GM19463 (cell line): ENCODE data around the gene YDJC.
"Not testable (repeated sequence)": the region's sequence is repeated elsewhere in the genome, so short reads cannot be mapped to it uniquely, and the experiment has no call there.

ENCODE experiments used
- ATAC-seq: cut with Tn5 transposase; IDR thresholded peaks from one replicate; pipeline ENCODE4 v1.9.1; 2021; ENCODE audit warnings: mild to moderate bottlenecking, moderate library complexity; ENCODE audit not compliant: unreplicated experiment

YDJC gene

GRCh38 chr22:21611210-21611977 lies 18.4 kb downstream of the YDJC start:
- ATAC-seq = no peak

DNA sequence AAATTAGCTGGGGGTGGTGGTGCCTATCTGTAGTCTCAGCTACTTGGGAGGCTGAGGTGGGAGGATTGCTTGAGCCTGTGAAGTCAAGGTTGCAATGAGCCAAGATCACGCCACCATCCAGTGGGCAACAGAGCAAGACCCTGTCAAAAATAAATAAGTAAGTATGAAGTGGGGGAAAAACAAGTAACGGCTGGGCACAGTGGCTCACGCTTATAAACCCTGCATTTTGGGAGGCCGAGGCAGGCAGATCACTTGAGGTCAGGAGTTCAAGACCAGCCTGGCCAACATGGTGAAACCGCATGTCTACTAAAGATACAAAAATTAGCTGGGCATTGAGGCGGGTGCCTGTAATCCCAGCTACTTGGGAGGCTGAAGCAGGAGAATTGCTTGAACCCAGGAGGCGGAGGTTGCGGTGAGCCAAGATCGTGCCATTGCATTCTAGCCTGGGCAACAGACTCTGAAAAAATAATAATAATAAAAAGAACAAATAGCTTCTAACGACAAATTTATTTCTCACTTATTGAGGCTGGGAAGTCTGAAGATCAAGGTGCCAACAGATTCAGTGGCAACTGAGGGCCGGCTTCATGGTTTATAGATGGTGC lies 20.2 kb downstream of the YDJC start:
- ATAC-seq = not testable (repeated sequence)

- ATAC-seq = no peak
These were observed 23.0 kb downstream of the YDJC start for GRCh38 chr22:21606775-21607174.

DNA sequence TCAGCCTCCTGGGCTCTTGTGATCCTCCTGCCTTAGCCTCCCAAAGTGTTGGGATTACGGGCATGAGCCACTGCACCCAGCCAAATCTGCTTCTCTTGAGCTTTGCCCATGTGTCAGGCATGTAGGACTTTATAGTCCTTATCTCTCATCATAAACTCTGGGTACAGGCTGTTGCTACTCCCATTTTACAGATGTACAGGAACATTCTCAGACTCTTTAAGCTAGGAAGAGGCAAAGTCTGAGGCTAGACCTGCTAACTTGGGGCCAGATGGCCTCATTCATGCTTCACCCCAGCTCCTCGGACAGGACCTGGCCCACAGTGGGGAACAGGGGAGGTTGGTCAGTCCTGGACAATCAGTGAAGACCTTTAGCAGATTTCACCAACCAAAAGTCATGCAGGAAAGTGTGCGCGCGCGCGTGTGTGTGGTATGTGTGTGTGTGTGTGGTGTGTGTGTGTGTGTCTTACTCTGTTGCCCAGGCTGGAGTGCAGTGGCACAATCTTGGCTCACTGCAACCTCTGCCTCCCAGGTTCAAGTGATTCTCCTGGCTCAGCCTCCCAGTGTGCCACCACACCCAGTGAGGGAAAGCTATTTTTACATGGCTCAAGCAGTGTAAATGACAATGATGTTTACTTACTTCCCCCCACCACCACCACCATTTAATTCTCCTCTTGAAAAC lies 23.8 kb downstream of the YDJC start:
- no peak for ATAC-seq

DNA sequence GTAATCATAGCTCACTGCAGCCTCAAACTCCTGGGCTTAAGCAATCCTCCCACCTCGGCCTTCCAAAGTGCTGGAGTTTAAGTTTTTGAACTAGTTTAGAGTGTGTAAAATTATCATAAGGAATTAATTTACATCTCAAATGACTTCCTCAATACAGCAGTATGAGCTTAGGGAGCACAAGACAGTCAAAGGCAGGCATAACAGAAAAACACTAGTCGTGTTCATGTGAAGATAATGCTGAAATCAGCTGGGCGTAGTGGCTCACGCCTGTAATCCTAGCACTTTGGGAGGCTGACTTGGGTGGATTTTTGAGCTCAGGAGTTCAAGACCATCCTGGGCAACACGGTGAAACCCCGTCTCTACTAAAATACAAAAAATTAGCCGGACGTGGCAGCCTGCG lies 25.8 kb downstream of the YDJC start:
- ATAC-seq = no peak

DNA sequence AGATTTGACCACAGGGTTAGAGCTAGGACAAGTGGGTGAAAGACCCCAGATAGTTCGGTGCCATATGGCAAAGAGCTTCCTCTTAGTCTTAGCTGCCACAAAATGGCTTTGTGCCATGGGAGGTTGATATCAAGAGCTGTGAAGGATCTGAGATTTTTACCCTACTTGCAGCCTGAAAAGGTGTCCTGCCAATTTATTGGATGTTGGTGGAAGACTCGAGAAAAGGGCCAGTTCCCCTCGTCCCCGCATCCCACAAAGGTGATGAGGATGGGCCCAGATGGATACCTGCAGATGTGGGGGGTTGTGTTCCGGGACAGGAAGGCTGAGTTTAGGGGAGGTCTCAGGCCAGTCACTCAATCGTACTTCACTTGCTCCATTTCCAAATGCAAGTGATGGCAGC lies 27.2 kb downstream of the YDJC start:
- ATAC-seq = no peak

- no peak for ATAC-seq
These were observed 30.5 kb downstream of the YDJC start for GRCh38 chr22:21599053-21599893.

GRCh38 chr22:21598302-21598701 lies 31.5 kb downstream of the YDJC start:
- no peak for ATAC-seq

DNA sequence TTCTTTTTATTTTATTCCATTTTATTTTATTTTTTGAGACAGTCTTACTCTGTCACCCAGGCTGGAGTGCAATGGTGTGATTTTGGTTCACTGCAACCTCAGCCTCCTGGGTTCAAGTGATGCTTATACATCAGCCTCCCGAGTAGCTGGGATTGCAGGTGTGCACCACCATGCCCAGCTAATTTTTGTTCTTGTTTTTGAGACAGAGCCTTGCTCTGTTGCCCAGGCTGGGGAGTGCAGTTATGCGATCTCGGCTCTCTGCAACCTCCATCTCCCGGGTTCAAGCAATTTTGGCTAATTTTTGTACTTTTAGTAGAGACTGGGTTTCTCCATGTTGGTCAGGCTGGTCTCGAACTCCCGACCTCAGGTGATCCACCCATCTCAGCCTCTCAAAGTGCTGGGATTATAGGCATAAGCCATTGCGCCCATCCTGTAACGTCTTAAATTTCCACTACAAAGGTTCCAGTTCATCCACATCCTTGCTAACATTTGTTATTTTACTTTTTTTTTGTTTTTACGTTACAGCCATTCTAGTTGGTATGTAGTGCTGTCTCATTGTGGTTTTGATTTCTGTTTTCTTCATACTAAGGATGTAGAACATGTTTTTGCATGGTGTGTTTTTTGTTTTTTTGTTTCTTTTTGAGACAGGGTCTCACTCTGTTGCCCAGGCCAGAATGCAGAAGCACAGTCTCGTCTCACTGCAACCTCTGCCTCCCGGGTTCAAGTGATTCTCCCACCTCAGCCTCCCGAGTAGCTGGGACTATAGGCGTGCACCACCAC lies 33.3 kb downstream of the YDJC start:
- not testable (repeated sequence) for ATAC-seq

GRCh38 chr22:21594865-21595452 lies 34.9 kb downstream of the YDJC start:
- no peak for ATAC-seq

DNA sequence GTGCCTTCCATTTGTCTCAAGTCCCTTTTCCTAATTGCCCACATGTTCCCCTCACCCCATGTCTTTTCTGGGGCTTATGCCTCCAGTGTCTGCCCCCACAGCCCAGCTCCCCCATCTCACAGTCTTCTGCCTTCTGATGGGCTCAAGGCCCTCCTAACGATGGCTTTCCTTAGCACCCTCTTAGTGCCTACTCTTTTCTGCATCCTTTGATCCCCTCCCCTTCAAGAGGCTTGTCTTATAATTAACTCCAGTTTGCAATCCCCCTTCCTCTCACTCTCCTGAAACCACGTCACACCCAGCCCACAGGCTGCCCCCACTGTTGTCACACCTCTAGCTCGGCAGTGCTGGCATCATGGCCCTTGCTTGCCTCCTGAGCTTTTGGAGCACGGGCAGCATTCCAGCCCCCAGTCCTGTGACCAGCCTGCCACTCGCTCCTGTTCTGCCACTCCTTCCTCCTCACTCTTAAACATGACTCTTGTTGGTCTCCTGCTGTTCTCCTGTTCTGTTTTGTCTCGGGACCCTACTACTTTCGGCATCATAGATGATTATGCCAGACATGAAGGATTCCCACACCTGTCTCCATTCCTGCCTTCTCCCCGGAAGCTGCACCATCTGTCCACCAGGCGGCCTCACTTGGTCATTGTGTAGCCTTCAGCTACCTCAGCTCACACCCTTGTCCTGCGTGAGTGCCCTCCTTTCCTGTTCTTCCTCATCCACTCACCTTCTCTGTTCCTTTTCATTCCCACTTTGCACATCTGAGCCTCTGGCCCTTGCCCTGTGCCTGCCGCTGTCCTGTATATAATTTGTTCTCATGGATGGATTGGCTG lies 36.2 kb downstream of the YDJC start:
- ATAC-seq = no peak

- ATAC-seq = no peak
These were observed 37.4 kb downstream of the YDJC start for GRCh38 chr22:21592422-21592821.

DNA sequence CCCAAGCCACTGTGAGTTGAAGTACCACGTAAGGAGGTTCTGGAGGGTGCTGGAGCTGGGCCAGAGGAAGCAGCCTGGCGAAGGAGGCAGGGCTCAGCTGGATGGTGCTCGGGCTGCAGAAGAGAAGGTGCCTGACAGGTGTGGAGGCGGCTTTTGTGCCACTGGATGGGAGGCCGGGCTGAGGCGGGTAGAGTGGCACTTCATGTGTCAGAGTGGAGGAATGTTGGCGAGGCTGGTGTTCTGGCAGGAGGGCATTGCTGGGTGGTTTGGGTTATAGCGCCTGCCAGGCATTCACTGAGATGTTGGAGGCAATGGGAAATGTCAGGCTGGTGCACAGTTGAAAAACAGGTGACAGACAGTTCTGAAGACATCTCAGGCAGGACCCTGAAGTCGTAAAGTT lies 38.1 kb downstream of the YDJC start:
- no peak for ATAC-seq

- no peak for ATAC-seq
These were observed 38.8 kb downstream of the YDJC start for GRCh38 chr22:21590809-21591641.

DNA sequence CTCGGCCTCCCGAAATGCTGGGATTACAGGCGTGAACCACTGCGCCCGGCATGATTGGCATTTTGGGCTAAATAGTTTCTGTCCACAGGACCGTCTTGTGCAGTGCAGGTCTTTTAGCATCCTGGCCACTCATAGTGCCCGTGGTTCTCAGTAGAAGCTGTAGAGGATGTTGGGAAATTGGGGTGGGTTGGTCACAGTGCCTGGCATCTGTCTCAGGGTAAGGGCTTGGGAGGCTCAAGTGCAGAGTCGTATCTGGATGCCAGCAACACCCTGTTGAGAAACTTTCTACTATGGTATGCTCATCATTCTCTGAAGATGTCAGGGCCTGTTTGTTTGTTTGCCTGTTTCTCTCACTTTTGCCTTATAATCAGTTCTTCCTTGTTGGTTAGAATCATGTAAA lies 40.4 kb downstream of the YDJC start:
- ATAC-seq = no peak

- ATAC-seq = peak; percentile 95
These were observed 41.8 kb downstream of the YDJC start for GRCh38 chr22:21587803-21588611.

DNA sequence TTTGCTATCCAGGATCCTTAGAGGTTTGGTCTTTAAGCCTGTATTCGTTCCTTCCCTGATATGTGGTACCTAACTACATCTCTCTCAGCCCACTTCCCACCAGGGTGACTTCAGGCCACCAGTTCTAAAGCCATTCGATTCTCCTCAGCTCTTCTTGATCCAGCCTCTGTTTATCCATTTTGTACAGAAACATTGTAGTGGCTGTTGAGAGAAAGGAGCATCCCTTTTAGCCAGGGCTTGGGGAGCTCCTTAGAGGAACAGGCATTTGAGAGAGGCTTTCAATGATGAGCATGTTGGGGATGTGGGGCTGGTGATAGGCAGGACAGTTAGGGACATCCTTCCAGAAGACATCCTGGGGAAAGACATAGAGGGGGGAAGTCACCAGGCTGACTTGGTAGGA lies 44.4 kb downstream of the YDJC start:
- no peak for ATAC-seq
